C4-2B (cell line): Measurements from ENCODE around the gene TMEM59.

Source experiments
- CTCF ChIP-seq: fragments of 450-650 bp; conservative IDR thresholded peaks from 2 replicates; pipeline ENCODE4 v1.5.1; 2017; ENCODE audit warnings: mild to moderate bottlenecking
- ZFX ChIP-seq: fragments of 450-650 bp; IDR thresholded peaks from 2 replicates; pipeline ENCODE4 v1.6.1; 2017

DNA sequence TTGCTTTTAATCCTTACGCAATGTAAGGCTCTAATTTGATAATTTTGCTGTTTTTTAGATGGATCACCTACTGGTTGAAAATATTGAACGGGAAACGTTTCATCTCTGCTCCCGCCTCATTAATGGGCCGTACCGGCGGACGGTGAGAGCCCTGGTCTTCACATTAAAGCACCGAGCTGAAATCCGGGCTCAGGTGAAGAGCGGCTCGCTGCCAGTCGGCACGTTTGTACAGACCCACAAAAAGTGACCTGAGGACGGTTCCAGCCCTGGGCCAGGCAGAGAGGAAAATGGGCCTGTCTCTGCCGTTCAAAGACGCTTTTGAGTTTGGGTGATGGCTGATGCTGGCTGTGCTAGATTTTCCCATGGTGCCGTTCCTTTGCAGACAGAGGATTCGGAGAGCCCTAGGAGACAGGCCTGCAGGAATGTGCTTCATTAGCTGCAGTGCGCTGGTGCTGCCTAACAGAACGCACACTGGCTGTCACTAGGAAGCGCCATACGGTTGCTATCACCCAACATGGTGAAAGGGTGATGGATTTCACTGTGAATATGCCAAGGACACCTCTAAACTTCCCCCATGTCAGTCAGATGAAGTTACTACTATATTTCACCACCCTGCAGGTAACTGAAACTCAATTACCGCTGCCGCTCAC, 43.3 kb upstream of the TMEM59 start:
- TF ChIP-seq CTCF: no peak
- no peak for TF ChIP-seq ZFX
